ENCODE measurements around the gene USP47.

Gene USP47

GRCh38 chr11:11816511-11817314, 25.1 kb upstream of the USP47 start:
- no peak for TF ChIP-seq CTCF (IDR thresholded peaks at IDR 0.05; ENCODE audit: insufficient read depth, missing control alignments)
- DNase-seq (ENCODE audit: insufficient read length, low spot score): no peak
- FAIRE-seq: no peak

GRCh38 chr11:11817957-11818356, 23.8 kb upstream of the USP47 start:
- no peak for TF ChIP-seq CTCF (IDR thresholded peaks at IDR 0.05; ENCODE audit: insufficient read depth, missing control alignments)
- FAIRE-seq: no peak
- DNase-seq (ENCODE audit: insufficient read length, low spot score): no peak

- no peak for FAIRE-seq
- no peak for TF ChIP-seq CTCF (IDR thresholded peaks at IDR 0.05; ENCODE audit: insufficient read depth, missing control alignments)
- no peak for DNase-seq (ENCODE audit: insufficient read length, low spot score)
Measured at GRCh38 chr11:11818529-11819121, 23.1 kb upstream of the USP47 start.

GRCh38 chr11:11821899-11822298, 19.9 kb upstream of the USP47 start:
- FAIRE-seq (no peak), DNase-seq (ENCODE audit: insufficient read length, low spot score) (no peak)
- TF ChIP-seq CTCF (IDR thresholded peaks at IDR 0.05; ENCODE audit: insufficient read depth, missing control alignments): no peak

- FAIRE-seq (no peak), DNase-seq (ENCODE audit: insufficient read length, low spot score) (no peak)
- no peak for TF ChIP-seq CTCF (IDR thresholded peaks at IDR 0.05; ENCODE audit: insufficient read depth, missing control alignments)
Measured at GRCh38 chr11:11822946-11823345, 18.8 kb upstream of the USP47 start.

GRCh38 chr11:11826260-11826659, 15.5 kb upstream of the USP47 start:
- no peak for FAIRE-seq

More at GRCh38 chr11:11826260-11826659, 15.5 kb upstream of the USP47 start:
- TF ChIP-seq CTCF (IDR thresholded peaks at IDR 0.05; ENCODE audit: insufficient read depth, missing control alignments): no peak
- DNase-seq (ENCODE audit: insufficient read length, low spot score): no peak

All from D721Med (cell line).